SK-N-SH (cell line): ENCODE measurements around the gene TMEM106C.

Experiments used
- CTCF ChIP-seq: fragments of 200-600 bp; sonication (generic); IDR thresholded peaks from 2 replicates; pipeline ENCODE4 v1.6.1; 2017; ENCODE audit warnings: antibody characterized with exemption, mild to moderate bottlenecking, moderate library complexity
- ELF1 ChIP-seq: IDR thresholded peaks from 2 replicates; pipeline ENCODE4 v1.4.0; 2012
- EP300 ChIP-seq, 2 experiments: IDR thresholded peaks; 2 replicates each; pipeline versions ENCODE4 v1.4.0 to v1.6.1; 2012; ENCODE audit warnings: borderline replicate concordance in 1 of 2, low read depth in 1 of 2, low read length in 1 of 2
- EZH2phosphoT487 ChIP-seq: fragments of 200-600 bp; sonication (generic); IDR thresholded peaks from 2 replicates; pipeline ENCODE4 v1.6.1; 2017; ENCODE audit warnings: low read depth, mixed run types, mild to moderate bottlenecking, antibody characterized with exemption, moderate library complexity, borderline replicate concordance
- FOXM1 ChIP-seq: IDR thresholded peaks from 2 replicates; pipeline ENCODE4 v1.4.0; 2012; ENCODE audit warnings: low read depth, mild to moderate bottlenecking
- GATA2 ChIP-seq: sonication (generic); formaldehyde crosslinking; IDR thresholded peaks from 2 replicates; pipeline ENCODE4 v1.5.0; 2020; ENCODE audit warnings: mild to moderate bottlenecking, missing genetic modification reagents
- JUND ChIP-seq: IDR thresholded peaks from 2 replicates; pipeline ENCODE4 v1.4.0; 2012
- MAX ChIP-seq: IDR thresholded peaks from 2 replicates; pipeline ENCODE4 v1.4.0; 2012; ENCODE audit warnings: low read depth
- RAD21 ChIP-seq: IDR thresholded peaks from 2 replicates; pipeline ENCODE4 v1.6.1; 2012; ENCODE audit warnings: mild to moderate bottlenecking, low read length
- RCOR1 ChIP-seq: fragments of 150-350 bp; IDR thresholded peaks from 2 replicates; pipeline ENCODE4 v1.6.1; 2017; ENCODE audit warnings: antibody characterized with exemption, low read length
- REST ChIP-seq: IDR thresholded peaks from 2 replicates; pipeline ENCODE4 v1.6.1; 2012; ENCODE audit warnings: mild to moderate bottlenecking, low read depth, low read length, moderate library complexity
- RXRA ChIP-seq: IDR thresholded peaks from 2 replicates; pipeline ENCODE4 v1.4.0; 2012; ENCODE audit warnings: low read depth, mild to moderate bottlenecking, borderline replicate concordance
- SMC3 ChIP-seq: IDR thresholded peaks from 2 replicates; pipeline ENCODE4 v1.6.1; 2012; ENCODE audit warnings: low read depth, low read length, improper control_type of control experiment
- TAF1 ChIP-seq: IDR thresholded peaks from 2 replicates; pipeline ENCODE4 v1.6.1; 2012; ENCODE audit warnings: low read depth, mild to moderate bottlenecking, low read length, moderate library complexity, borderline replicate concordance

- TF ChIP-seq CTCF (no peak), RAD21 (no peak), EP300 (IDR thresholded peaks at IDR 0.05; ENCODE audit: borderline replicate concordance in 1 of 2, low read depth in 1 of 2, low read length in 1 of 2) (no peak), RCOR1 (no peak), JUND (no peak), MAX (no peak), SMC3 (no peak), REST (no peak), EZH2phosphoT487 (no peak), RXRA (no peak), ELF1 (no peak), GATA2 (CRISPR knock-in tag) (no peak), TAF1 (no peak), FOXM1 (no peak)
Observed at GRCh38 chr12:47921907-47922306, 41.5 kb upstream of the TMEM106C start.
